ENCODE results near the gene CDH15.
"Not testable (repeated sequence)": the region's sequence is repeated elsewhere in the genome, so short reads cannot be mapped to it uniquely, and the experiment has no call there.

Gene CDH15

GRCh38 chr16:89184677-89184932 is 13.1 kb downstream of the CDH15 start:
- H3K27ac ChIP-seq, result no peak overlapping the region
- H3K4me3 ChIP-seq (ENCODE audit: low read depth, low read length), result no peak overlapping the region
- DNase-seq, result no peak
- H3K27me3 ChIP-seq (replicated peaks), result no peaks in the 10 kb centered on the region
- in situ Hi-C loops (cut with HindIII; ENCODE audit: low pct_ligation_motif_present, low sequenced_read_pairs), result no loop called here
- H3K36me3 ChIP-seq (replicated peaks), result no peaks in the 10 kb centered on the region
- no peak for TF ChIP-seq CTCF (IDR thresholded peaks at IDR 0.05; ENCODE audit: low read depth, low read length, missing control alignments)

- DNase-seq, result no peak
- Histone ChIP-seq H3K27me3 (replicated peaks) (no peaks in the 10 kb centered on the region), H3K27ac (no peak overlapping the region), H3K4me3 (ENCODE audit: low read depth, low read length) (no peak overlapping the region), H3K36me3 (replicated peaks) (no peaks in the 10 kb centered on the region)
- no peak for TF ChIP-seq CTCF (IDR thresholded peaks at IDR 0.05; ENCODE audit: low read depth, low read length, missing control alignments)
- in situ Hi-C loops (cut with HindIII; ENCODE audit: low pct_ligation_motif_present, low sequenced_read_pairs), result no loop called here
These were observed 13.6 kb downstream of the CDH15 start for GRCh38 chr16:89184933-89185794.

GRCh38 chr16:89185887-89186592 is 14.5 kb downstream of the CDH15 start:
- in situ Hi-C loops (cut with HindIII; ENCODE audit: low pct_ligation_motif_present, low sequenced_read_pairs); DNase-seq; H3K4me3 ChIP-seq (ENCODE audit: low read depth, low read length); H3K27me3 ChIP-seq (replicated peaks); H3K27ac ChIP-seq; H3K36me3 ChIP-seq (replicated peaks): not testable (repeated sequence)

GRCh38 chr16:89186593-89187031 is 15.1 kb downstream of the CDH15 start:
- in situ Hi-C loops (cut with HindIII; ENCODE audit: low pct_ligation_motif_present, low sequenced_read_pairs); H3K27me3 ChIP-seq (replicated peaks); H3K36me3 ChIP-seq (replicated peaks); H3K4me3 ChIP-seq (ENCODE audit: low read depth, low read length); H3K27ac ChIP-seq; DNase-seq: not testable (repeated sequence)

- H3K4me3 ChIP-seq (ENCODE audit: low read depth, low read length), result no peak overlapping the region
- H3K27me3 ChIP-seq (replicated peaks), result no peaks in the 10 kb centered on the region
- DNase-seq, result no peak
- in situ Hi-C loops (cut with HindIII; ENCODE audit: low pct_ligation_motif_present, low sequenced_read_pairs), result no loop called here
- TF ChIP-seq CTCF (IDR thresholded peaks at IDR 0.05; ENCODE audit: low read depth, low read length, missing control alignments), result no peak
- H3K36me3 ChIP-seq (replicated peaks), result no peaks in the 10 kb centered on the region
- no peak overlapping the region for H3K27ac ChIP-seq
These were observed 15.7 kb downstream of the CDH15 start for GRCh38 chr16:89187032-89187769.

- DNase-seq, result no peak
- no peaks in the 10 kb centered on the region for H3K27me3 ChIP-seq (replicated peaks)
- H3K27ac ChIP-seq, result no peak overlapping the region
- no peak overlapping the region for H3K4me3 ChIP-seq (ENCODE audit: low read depth, low read length)
- H3K36me3 ChIP-seq (replicated peaks), result no peaks in the 10 kb centered on the region
- in situ Hi-C loops (cut with HindIII; ENCODE audit: low pct_ligation_motif_present, low sequenced_read_pairs), result no loop called here
- no peak for TF ChIP-seq CTCF (IDR thresholded peaks at IDR 0.05; ENCODE audit: low read depth, low read length, missing control alignments)
These were observed 16.3 kb downstream of the CDH15 start for GRCh38 chr16:89187770-89188392.

GRCh38 chr16:89188471-89189357 is 17.2 kb downstream of the CDH15 start:
- in situ Hi-C loops (cut with HindIII; ENCODE audit: low pct_ligation_motif_present, low sequenced_read_pairs); DNase-seq; H3K27me3 ChIP-seq (replicated peaks): not testable (repeated sequence)

More at GRCh38 chr16:89188471-89189357, 17.2 kb downstream of the CDH15 start:
- H3K4me3 ChIP-seq (ENCODE audit: low read depth, low read length); H3K27ac ChIP-seq; H3K36me3 ChIP-seq (replicated peaks): not testable (repeated sequence)
